Progenitor cell of endocrine pancreas (in vitro differentiated cells): ENCODE measurements around the gene PXN. TPM values are rescaled to one million over a fixed set of nuclear protein-coding genes. Genes with fewer than 3 reads are reported as not detected.
A peak's percentile ranks its signal among the peaks of the same experiment; 100 is the strongest.
"Not testable (repeated sequence)": the region's sequence is repeated elsewhere in the genome, so short reads cannot be mapped to it uniquely, and the experiment has no call there.

Source experiments
- DNase-seq: peaks from one replicate; pipeline ENCODE4 v3.0.0; 2021; ENCODE audit warnings: low spot score; ENCODE audit not compliant: unreplicated experiment
- H3K27ac Mint-ChIP-seq: 2 replicates; pipeline ENCODE4 v1.8.0; 2021; ENCODE audit warnings: mild to moderate bottlenecking, moderate library complexity, mixed read lengths
- H3K27me3 Mint-ChIP-seq: 2 replicates; pipeline ENCODE4 v1.8.0; 2021; ENCODE audit warnings: mixed read lengths
- H3K36me3 Mint-ChIP-seq: 2 replicates; pipeline ENCODE4 v1.8.0; 2022; ENCODE audit warnings: mixed read lengths; ENCODE audit not compliant: insufficient read depth
- H3K4me1 Mint-ChIP-seq: 2 replicates; pipeline ENCODE4 v1.8.0; 2021; ENCODE audit warnings: low read depth, mixed read lengths
- H3K4me3 Mint-ChIP-seq: 2 replicates; pipeline ENCODE4 v1.8.0; 2021; ENCODE audit warnings: low read depth, mild to moderate bottlenecking, moderate library complexity, mixed read lengths
- H3K9me3 Mint-ChIP-seq: 2 replicates; pipeline ENCODE4 v1.8.0; 2021; ENCODE audit warnings: low read depth, mixed read lengths
- CTCF ChIP-seq: fragments of 200-600 bp; sonication (generic); IDR thresholded peaks from one replicate; pipeline ENCODE4 v1.5.0; 2021; ENCODE audit warnings: antibody characterized with exemption, mild to moderate bottlenecking; ENCODE audit not compliant: unreplicated experiment
- total RNA-seq: library from RNA; stranded (reverse); gene quantifications from 2 replicates; pipeline ENCODE4 v1.2.1, GENCODE V29; 2021

Gene PXN
- total RNA-seq, 1 donor from 2014 or later = 71.4 TPM

DNA sequence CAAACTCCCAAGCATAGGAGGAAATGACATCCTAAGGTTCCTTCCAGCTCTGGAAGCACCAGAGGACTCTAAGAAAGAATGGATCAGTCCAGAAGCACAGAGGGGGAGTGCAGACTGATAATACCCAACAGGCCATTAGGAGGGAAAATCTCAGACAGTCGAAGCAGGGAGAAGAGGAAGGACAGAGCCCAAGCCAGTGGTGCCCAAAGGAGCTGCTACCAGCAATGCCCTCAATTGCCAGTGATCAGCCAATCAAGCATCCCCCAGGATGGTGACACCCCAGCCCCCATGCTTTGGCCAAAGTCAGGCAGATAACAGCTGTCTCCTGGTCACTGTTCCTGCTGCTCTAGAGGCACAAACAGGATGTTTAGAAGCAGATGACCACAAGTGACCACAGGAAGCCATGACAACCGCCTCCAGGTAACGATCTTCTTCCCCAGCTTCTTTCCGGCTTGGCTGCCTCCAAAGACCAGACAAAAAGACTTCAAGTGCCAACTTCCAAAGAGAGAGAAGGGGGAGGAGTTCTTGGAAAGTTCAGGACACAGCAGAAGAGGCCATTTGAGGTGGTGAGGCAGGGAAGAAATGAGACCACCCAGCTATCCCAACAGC is 16.2 kb downstream of the PXN start:
- H3K27ac Mint-ChIP-seq = no peak overlapping the region
- no peak overlapping the region for H3K4me3 Mint-ChIP-seq
- peaks cover 1% of the 10 kb centered on the region for H3K36me3 Mint-ChIP-seq
- peaks cover 13% of the 10 kb centered on the region for H3K4me1 Mint-ChIP-seq
- H3K9me3 Mint-ChIP-seq = no peaks in the 10 kb centered on the region
- TF ChIP-seq CTCF = no peak
- no peaks in the 10 kb centered on the region for H3K27me3 Mint-ChIP-seq
- no peak for DNase-seq

- no peaks in the 10 kb centered on the region for H3K9me3 Mint-ChIP-seq
- no peak for TF ChIP-seq CTCF
- no peak overlapping the region for H3K27ac Mint-ChIP-seq
- H3K36me3 Mint-ChIP-seq = peaks cover 1% of the 10 kb centered on the region
- no peak for DNase-seq
- peaks cover 13% of the 10 kb centered on the region for H3K4me1 Mint-ChIP-seq
- no peaks in the 10 kb centered on the region for H3K27me3 Mint-ChIP-seq
- H3K4me3 Mint-ChIP-seq = no peak overlapping the region
Observed at GRCh38 chr12:120247621-120248030, 17.9 kb downstream of the PXN start.

- DNase-seq = no peak
- Mint-ChIP-seq H3K4me1 (peaks cover 13% of the 10 kb centered on the region), H3K4me3 (no peak overlapping the region), H3K9me3 (no peaks in the 10 kb centered on the region), H3K27me3 (no peaks in the 10 kb centered on the region), H3K27ac (no peak overlapping the region), H3K36me3 (peaks cover 1% of the 10 kb centered on the region)
- no peak for TF ChIP-seq CTCF
Observed at GRCh38 chr12:120247183-120247582, 18.3 kb downstream of the PXN start.

DNA sequence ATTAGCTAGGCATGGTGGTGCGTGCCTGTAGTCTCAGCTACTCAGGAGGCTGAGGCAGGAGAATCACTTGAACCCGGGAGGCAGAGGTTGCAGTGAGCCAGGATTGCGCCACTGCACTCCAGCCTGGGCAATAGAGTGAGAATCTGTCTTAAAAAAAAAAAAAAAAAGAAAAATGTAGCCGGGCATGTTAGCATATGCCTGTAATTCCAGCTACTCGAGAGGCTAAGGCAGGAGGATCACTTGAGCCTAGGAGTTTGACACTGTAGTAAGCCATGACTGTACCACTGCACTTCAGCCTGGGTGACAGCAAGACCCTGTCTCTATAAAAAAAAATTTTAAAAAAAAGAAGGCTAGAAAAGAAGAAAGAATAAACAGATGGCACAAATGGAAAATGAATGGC is 18.8 kb downstream of the PXN start:
- not testable (repeated sequence) for H3K27me3 Mint-ChIP-seq, DNase-seq, H3K4me3 Mint-ChIP-seq, H3K27ac Mint-ChIP-seq, H3K36me3 Mint-ChIP-seq, H3K9me3 Mint-ChIP-seq
- H3K4me1 Mint-ChIP-seq = peaks cover 15% of the 10 kb centered on the region

DNA sequence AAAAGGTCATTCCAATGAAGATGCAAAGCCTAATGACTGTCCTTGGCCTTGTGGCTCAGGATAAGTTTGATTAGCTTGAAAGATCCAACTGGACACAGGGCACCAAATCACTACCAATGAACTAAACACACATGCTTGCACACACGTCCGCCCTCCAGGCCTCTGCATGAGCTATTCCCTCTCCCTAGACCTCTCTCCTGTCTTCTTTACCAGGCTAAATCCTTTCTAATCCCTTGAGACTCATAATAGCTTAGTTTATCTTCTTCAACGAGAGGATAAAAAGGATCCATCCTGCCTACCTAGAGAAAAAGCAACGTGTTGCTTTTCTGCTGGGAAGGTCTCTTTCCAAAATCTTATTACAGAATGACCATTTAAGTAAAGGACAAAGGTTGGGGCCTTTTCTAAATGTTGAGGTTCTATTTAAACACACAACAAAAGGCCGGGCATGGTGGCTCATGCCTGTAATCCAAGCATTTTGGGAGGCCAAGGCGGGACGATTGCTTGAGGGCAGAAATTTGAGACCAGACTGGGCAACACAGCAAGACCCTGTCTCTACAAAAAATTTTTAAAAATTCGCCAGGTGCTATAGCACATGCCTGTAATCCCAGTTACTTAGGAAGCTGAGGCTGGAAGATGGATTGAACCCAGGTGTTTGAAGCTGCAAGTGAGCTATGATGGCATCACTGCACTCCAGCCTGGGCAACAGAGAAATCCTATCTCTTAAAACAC is 22.4 kb downstream of the PXN start:
- H3K4me1 Mint-ChIP-seq = peaks cover 11% of the 10 kb centered on the region
- H3K9me3 Mint-ChIP-seq = no peaks in the 10 kb centered on the region
- H3K4me3 Mint-ChIP-seq = no peak overlapping the region

More for the DNA sequence above, 22.4 kb downstream of the PXN start:
- Mint-ChIP-seq H3K27ac (peak overlapping the region; percentile 51), H3K36me3 (no peaks in the 10 kb centered on the region), H3K27me3 (no peaks in the 10 kb centered on the region)
- DNase-seq = no peak
- no peak for TF ChIP-seq CTCF
